H4 (cell line): ENCODE results near the gene CDC42EP5. TPM values are rescaled to one million over a fixed set of nuclear protein-coding genes. Genes with fewer than 3 reads are reported as not detected.
"Not testable (repeated sequence)": the region's sequence is repeated elsewhere in the genome, so short reads cannot be mapped to it uniquely, and the experiment has no call there.

Experiments used
- DNase-seq: peaks from one replicate; pipeline ENCODE4 v3.0.0-alpha.2; 2015; ENCODE audit warnings: low spot score
- total RNA-seq: library from RNA; depleted of rRNA; stranded (reverse); fragments of >200 nt; shearing (Covaris generic); gene quantifications from 2 replicates; pipeline ENCODE4 v1.2.3, GENCODE V29; 2014

Gene CDC42EP5
- total RNA-seq, 1 experiment from 2014 or later: 7.0 TPM

DNA sequence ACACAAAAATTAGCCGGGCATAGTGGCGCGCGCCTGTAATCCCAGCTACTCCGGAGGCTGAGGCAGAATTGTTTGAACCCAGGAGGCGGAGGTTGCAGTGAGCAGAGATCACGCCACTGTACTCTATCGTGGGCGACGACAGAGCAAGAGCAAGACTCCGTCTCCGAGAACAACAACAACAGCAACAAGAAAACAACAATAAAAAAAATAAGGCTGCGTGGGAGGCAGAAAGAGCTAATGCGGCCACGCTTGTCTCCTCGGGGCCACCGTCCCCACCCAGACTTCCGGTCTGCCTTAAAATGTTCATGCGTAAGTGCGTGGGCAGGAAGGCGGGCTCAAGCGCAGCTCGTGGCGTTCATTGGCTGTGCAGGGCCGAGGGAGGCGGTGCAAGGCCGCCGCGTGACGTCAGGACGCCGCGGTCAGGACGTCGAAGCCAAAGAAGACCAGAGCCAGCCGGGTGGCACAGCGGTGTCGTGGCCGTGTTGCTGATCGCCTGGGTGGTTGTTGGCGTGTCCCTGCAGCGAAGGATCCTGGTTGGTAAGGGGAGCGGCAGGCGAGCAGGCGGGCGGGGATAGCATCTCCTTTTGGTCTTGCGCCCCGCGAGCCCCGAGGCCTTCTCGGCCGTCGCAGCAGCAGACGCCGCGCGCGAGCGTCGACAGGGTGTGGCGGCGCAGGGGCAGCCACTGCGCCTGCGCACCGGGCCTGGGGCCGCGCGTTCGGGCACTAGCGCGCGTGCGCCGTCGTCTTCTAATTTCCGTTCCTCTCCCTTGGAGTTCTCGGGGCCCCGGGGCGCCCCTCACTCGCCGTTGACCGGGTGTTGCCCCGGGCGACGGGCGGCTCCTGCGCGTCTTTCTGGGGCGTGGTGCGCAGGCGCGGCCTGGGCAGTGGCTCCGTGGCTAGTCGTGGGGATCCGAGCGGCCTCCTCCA is 24.1 kb downstream of the CDC42EP5 start, which contains the start of gene LENG8:
Gene LENG8, plus strand, starts transcription at position 426 of the 927 bp plus-strand sequence. CDS start 2,146 bp downstream, outside the sequence.
- DNase-seq: peak; percentile 100

DNA sequence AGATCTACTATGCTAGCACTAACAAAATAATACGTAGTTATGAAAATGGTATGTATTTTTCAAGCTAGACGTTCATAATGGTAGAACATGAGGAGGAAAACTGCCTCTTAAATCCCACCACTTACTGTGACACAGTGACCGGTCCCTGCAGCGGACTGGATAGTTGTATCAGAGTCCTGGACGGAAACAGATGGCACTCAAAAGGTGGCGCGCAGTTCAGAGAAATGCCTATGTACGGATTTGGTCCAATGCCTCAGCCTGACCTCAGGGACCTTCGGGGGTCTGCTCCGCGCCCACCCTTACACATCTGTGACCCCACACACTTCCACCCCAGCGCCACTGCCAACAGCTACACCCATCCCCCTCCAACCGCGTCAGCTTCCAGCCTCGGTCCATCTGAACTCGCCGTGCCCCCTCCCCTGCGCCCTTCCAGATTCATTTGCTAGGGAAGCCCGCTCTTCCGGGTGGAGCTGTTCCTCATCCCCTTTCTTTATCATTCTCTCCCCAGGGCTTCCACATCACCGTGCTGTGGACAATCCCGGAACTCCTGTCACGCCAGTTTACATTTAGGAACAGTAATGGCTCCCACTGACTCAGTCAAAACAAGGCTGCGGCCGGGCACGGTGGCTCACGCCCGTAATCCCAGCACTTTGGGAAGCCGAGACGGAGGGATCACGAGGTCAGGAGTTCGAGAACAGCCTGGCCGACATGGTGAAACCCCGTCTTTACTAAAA is 24.9 kb downstream of the CDC42EP5 start:
- peak; percentile 60 for DNase-seq

DNA sequence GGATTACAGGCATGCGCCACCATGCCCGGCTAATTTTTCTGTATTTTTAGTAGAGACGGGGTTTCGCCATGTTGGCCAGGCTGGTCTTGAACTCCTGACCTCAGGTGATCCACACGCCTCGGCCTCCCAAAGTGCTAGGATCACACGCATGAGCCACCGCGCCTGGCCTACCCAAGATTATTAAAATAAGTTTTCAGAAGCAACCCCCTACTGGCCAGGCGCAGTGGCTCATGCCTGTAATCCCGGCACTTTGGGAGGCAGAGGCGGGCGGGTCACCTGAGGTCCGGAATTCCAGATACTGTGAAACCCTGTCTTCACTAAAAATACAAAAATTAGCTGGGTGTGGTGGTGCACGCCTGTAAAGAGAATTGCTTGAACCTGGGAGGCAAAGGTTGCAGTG is 26.7 kb downstream of the CDC42EP5 start:
- not testable (repeated sequence) for DNase-seq

DNA sequence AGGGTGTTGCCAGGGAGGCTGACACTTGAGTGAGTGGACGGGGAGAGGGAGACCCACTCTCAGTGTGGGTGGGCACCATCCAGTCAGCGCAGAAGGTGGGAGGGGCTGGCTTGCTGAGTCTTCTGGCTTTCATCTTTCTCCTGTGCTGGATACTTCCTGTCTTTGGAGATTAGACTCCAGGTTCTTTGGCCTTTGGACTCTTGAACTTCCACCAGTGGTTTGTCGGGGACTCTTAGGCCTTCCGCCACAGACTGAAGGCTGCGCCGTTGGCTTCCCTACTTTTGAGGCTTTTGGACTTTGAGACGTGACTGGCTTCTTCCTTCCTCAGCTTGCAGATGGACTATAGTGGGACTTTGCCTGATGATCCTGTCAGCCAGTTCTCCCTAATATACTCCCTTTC is 28.4 kb downstream of the CDC42EP5 start:
- DNase-seq: no peak

DNA sequence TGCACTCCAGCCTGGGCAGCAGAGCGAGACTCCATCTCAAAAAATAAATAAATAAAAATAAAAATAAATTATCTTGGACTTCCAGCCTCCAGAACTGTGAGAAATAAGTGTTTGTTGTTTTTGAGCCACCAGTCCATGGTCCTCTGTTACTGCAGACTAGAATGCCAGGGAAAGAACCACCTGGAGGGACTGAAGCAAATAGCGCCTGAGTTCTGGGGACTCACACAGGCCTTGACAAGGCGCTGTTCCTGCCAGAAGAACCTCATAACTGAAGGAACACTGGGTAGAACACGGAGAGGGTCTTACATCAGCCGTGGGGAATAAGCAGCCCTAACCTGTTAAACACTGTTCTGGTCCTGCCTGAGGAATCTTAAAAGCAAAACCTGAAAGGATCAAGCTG is 32.5 kb downstream of the CDC42EP5 start:
- no peak for DNase-seq

DNA sequence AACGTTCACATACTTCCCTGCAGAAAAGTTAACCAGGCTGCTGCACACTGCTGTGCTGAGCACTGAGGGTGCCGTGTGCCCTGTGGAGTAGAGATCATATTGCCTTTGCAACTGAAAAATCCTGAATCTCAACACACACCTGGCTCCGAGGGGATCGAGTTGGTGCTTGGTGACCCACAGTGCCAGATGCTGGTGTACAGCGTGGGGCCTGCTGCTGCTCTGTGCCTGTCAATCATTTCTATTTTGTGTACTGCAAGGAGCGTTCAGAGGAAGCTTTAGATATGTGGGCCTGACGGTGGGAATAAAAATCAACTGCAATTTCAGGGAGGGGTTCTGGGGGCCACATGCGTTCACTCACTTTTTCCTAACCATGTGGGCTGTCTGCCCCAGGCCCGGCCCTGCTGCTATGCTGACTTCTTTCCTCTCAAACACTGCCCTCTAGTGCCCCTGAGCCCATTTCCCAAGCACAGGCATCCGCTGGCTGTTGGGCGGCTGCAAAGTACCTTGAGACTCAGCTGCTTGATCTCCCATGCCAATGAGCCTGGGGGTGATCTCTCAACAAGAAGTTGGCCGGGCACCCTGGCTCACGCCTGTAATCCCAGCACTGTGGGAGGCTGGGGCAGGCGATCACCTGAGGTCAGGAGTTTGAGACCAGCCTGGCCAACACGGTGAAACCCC is 33.8 kb downstream of the CDC42EP5 start:
- DNase-seq: peak; percentile 64

DNA sequence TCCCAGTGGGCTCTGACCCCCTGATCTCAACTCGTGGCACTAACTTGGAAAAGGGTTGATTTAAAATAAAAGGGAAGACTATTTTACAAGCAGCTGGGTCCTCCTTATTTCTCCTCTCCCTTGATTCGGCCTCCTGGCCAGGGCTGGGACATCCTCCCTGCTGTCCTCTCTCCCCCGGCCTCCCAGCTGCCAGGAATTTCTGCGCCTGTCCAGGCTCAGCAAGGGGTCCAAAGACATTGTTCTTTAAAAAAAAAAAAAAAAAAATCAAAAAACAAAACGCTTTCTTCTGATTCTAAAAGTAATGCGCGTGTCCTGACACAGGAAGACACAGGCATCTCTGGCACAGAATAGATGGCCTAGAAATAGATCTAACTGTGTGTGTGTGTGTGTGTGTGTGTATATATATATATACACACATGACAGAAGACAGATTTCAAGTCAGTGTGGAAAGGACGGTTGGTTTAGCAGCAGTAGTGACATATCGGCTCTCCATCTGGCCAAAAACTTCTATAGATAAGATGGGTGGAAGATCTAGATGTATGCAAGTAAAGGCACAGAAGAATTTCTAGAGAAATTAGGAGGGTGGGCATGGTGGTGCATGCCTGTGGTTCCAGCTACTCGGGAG is 36.4 kb downstream of the CDC42EP5 start:
- no peak for DNase-seq

DNA sequence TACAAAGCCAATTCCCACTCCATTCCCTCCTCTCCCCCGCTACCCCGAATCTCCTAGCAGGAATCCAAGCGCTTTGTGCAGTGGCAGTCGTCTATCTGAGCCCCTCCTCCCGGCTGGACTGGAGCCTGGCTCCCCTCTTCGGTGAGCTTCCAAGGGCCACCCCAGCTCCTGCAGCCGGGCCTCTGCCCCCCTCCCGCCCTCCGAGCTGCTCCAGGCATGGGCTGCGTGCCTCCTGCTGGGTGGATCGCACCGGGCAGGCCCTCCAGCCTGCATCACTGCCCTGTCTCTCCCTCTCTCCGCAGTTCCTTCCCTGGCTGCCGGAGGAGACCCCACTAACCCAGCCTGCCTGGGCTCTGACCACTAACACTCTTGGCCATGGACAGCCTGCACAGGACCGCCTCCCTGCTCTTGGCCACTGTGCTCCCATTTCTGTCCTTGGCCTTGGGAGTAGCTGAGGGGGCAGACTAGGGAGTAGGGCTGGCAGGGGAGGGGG is 37.0 kb downstream of the CDC42EP5 start:
- no peak for DNase-seq

DNA sequence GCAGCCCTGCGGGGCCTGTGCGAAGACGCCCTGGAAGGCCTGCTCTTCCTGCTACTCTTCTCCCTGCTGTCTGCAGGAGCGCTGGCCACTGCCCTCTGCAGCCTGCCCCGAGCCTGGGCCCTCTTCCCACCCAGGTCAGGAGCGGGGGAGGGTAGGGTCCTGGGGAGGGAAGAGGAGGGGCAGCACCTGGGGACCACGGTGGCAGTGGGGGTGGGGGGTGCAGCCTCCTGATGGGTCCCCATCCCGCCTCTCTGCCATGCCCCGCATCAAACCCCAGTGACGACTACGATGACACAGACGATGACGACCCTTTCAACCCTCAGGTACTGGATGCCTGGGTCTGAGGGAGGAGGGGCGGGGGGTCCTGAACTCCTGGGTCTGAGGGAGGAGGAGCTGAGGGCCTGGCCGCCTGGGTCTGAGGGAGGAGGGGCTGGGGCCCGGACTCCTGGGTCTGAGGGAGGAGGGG is 37.5 kb downstream of the CDC42EP5 start:
- DNase-seq: no peak

DNA sequence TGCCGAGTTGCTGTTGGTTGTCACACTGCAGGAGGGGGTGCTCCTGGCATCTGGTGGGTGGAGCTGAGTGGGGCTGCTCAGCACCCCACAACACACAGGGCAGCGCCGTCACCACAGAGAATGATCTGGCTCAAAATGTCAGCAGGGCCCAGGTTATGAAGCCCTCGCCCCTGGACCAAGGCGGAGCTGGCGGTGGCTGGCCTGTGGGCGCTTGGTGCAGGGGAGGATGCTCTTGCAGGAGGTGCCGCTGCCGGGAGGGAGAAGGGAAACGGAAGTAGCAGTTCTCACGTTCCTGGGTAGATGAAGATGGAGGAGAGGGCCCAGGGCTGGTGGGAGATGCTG is 38.3 kb downstream of the CDC42EP5 start:
- DNase-seq: no peak

DNA sequence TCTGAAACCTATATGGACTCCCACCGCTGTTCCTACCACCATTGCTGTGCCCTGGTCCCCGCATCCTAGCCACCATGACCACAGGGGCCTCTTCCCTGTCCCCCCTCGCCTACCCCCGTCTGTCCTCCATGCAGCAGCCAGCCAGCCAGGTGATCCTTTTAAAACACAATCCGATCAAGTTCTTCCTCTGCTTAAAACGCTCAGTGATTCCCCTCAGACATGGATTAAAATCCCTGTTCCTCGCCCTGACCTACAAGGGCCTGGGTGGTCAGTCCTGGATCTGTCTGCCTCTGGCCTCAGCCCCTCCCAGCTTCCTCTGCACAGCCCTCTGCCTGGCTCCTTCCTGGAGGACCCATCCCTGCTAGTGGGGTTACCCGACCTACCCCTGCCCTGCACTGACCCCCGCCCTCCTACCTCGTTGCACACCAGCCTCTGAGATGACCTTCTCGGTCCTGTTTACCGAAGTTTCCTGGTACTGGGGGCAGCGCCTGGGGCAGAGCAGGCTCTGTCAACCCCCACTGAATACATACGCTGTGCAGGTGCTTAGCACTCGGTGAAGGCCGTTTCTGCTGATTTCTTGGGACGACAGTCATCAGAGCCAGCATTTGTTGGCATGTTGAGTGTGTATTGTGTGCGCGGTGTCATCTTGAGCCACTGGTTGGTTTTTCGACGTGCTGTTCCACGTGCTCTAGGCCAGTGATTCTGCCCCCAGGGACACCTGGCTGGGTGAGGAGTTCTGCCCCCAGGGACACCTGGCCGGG is 38.8 kb downstream of the CDC42EP5 start:
- no peak for DNase-seq

DNA sequence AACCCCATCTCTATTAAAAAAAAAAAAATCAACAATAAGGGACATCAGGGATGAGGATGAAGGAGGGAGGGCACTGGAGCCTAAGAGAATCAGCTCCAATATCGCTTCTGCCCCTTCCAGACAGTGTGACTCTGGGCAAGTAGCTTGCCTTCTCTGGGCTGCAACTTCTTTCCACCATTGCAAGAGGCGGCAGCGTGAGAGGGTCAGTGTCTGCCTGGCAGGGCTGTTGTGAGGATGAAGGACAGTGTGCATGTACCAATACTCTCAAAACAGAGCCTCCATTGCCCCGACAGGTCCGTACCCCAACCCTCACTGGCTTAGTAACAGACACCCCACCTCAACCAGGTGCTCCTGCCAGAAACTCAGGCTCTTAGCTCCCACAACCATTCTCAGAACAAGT is 39.4 kb downstream of the CDC42EP5 start:
- DNase-seq: no peak

DNA sequence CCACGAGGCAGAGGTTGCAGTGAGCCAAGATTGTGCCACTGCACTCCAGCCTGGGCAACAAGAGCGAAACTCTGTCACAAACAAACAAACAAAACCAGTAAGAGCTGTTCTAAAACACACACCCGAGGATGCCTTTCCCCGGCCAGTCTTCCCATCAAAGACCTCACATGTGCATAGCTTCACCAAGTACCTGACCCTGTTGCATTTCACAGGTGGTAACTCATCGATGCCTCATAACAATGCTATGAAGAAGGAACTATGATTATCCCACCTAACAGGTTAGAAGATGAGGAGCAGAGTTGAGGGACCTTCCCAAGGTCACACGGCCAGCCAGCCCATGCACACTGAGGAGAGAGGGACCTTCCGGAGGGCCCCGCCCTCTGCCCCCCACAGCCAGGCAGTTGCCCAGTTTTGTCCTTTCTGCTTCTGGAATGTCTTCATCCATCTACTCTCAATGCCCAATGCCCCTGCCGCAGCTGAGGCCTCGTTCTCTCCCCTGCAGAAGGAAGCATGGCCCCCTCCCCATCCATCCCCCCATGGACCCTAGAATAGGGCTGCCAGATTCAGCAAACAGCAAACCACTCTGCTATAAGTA is 40.9 kb downstream of the CDC42EP5 start:
- DNase-seq: no peak

DNA sequence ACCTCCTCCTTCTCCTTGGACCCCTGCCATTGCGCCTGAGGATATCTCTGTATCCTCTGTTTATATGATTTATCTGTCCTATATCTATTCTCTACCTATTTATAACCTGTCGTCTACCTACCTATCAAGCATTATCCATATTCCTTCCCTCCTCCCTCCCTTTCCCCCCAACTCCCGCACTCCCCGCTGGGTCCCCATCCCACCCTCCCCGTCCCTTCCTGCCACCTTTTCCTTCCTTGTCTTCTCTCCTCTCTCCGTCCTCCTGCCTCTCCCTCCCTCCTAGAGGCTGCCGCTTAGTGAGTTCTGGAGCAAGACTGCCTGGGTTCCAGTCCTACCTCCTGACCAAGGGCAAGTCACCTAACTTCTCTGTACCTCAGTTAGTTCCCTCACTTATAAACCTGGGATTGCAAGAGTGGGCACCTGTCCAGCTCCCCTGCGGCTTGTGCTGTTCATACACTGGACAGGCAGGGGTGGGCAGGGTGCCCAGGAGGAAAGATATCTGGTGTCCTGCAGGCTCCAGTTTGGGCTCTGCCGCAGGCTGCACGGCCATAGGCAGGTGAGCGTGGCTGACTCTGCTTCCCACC is 41.7 kb downstream of the CDC42EP5 start:
- no peak for DNase-seq

DNA sequence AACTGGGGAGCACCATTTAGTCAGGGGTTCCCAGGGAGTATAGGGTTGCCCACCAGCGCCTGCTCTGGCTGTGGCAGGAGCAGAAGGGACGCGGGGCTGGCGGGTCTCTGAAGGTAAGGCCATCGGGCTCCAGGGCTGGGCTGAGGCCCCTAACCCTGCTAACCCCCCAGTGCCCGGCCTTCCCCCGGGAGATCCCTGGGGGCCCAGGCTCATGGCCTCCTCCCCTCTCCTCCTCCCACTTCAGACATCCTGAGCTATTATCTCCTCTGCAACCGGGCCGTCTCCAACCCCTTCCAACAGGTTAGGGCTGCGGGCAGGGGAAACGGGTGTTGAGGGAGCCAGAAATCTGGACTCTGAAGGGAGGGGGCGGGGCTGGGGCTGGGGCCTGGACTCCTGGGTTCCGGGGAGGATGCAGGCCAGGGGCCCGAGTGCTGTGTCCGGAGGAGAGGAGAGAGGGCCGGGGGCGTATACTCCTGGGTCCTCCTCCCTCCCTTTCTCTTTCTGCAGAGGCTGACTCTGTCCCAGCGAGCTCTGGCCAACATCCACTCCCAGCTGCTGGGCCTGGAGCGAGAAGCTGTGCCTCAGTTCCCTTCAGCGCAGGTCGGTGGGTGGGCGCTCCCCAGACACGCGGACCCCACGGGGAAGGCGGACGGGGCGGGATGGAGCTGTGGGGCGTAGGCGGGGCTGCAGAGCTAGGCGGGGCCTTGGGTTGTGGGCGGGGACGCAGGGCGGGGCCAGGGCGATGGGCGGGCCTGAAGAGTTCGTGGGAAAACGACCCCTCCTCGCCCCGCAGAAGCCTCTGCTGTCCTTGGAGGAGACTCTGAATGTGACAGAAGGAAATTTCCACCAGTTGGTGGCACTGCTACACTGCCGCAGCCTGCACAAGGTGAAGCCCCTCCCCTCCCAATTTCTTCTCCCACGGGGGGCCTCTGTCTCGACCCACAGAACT is 42.5 kb downstream of the CDC42EP5 start:
- no peak for DNase-seq

DNA sequence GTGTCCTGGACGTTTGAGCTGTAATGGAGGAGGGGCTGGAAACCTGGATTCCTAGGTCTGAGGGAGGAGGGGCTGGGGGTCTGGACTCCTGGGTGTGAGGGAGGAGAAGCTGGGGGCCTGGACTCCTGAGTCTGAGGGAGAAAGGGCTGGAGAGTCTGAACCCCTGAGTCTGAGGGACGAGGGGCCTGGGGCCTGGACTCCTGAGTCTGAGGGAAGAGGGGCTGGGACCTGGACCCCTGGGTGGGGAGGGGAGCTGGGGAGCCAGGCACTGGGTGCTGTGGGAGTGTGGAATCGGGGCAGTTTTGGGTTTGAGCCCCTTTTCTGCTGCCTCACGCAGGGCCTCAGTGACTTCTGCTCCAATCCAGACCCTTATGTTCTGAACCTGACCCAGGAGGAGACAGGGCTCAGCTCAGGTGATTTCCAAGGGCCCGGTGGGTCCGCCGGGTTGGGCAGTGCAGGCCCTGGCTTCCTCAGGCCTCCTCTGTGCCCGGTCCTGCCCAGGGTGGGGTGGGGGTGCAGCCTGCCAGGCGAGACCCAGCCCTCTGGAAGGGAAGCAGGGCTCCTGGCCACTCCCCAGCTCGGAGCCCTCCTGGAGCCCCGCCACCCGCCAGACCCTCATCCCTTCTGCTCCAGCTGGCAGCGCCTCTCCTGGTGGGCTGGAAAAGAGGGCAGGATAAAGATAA is 43.4 kb downstream of the CDC42EP5 start:
- DNase-seq: no peak

DNA sequence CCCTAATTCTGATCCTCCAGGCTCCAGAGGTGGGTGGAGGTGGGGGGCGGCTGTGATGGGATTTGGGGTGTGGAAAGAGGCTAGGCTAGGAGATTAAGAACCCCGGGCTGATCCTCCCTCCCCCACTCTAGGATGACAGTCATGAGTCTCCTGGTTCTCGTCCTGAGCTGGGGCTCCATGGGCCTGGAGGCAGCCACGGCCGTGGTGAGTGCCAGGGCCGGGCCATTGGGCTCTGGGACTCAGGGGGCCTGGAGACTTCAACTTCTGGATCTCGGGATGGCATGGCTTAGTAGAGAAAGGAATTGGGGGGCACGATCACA is 44.0 kb downstream of the CDC42EP5 start:
- no peak for DNase-seq
